Measurements from ENCODE around the gene GBF1. TPM values are rescaled to one million over a fixed set of nuclear protein-coding genes. Genes with fewer than 3 reads are reported as not detected.

The GBF1 gene
- total and polyA plus RNA-seq, 2 of the 13 experiments (the other 11 are each of a cell fraction or from before 2014, with no cell fraction given), result 17.1 to 21.9 TPM

- H3K79me2 ChIP-seq (ENCODE audit: insufficient read depth, low read length), result peaks cover 27% of the 10 kb centered on the region
- TF ChIP-seq TARDBP (CRISPR knock-in tag; IDR thresholded peaks at IDR 0.05) (no peak), NFYB (CRISPR knock-in tag; IDR thresholded peaks at IDR 0.05) (no peak), STAT6 (CRISPR knock-in tag; IDR thresholded peaks at IDR 0.05; ENCODE audit: borderline replicate concordance) (no peak), DRAP1 (CRISPR knock-in tag; IDR thresholded peaks at IDR 0.05) (no peak), SOX13 (IDR thresholded peaks at IDR 0.05) (no peak), SOX13 (CRISPR knock-in tag; conservative IDR thresholded peaks at IDR 0.05 in 1 of 2, IDR thresholded peaks at IDR 0.05 in 1 of 2) (no peak), MED8 (CRISPR knock-in tag; IDR thresholded peaks at IDR 0.05; ENCODE audit: insufficient replicate concordance) (no peak), POLR2AphosphoS5 (IDR thresholded peaks at IDR 0.05; ENCODE audit: low read depth, low read length) (no peak), E2F2 (CRISPR knock-in tag; IDR thresholded peaks at IDR 0.05; ENCODE audit: borderline replicate concordance) (no peak), ZNF143 (CRISPR knock-in tag; IDR thresholded peaks at IDR 0.05) (no peak), ETS1 (CRISPR knock-in tag; IDR thresholded peaks at IDR 0.05) (no peak), MTERF4 (CRISPR knock-in tag; IDR thresholded peaks at IDR 0.05) (no peak), ZBTB10 (CRISPR knock-in tag; IDR thresholded peaks at IDR 0.05; ENCODE audit: borderline replicate concordance) (no peak)
Measured at GRCh38 chr10:102284531-102284930, 39.2 kb downstream of the GBF1 start.

More at GRCh38 chr10:102284531-102284930, 39.2 kb downstream of the GBF1 start:
- 0 out of 2 replicates have a peak, but pooled peaks cover 2% of the 10 kb centered on the region for H4K20me1 ChIP-seq (ENCODE audit: insufficient read depth, low read length)
- FAIRE-seq (no peak), ATAC-seq (no peak), DNase-seq (ENCODE audit: low spot score) (no peak)
- CTCF ChIA-PET (ENCODE audit: low intra/inter-chr PET ratio, low total read pairs), result no interaction called here
- H3K27me3 ChIP-seq (ENCODE audit: control insufficient read depth in 1 of 2, insufficient read depth in 2 of 2, low read length in 2 of 2), result no peaks in the 10 kb centered on the region
- no peak overlapping the region for H3K27ac ChIP-seq (ENCODE audit: extremely low read length, insufficient read depth, low read length)
- H3K4me3 ChIP-seq (replicated peaks in 1 of 3; ENCODE audit: insufficient read depth in 1 of 3, low read depth in 2 of 3, low read length in 3 of 3), result no peak overlapping the region
- 97% methylated on average over 2 of the region's 2 CpGs for WGBS (ENCODE audit: low lambda C conversion rate)
- no peak overlapping the region for H3K4me2 ChIP-seq (ENCODE audit: low read depth, low read length)
- no peaks in the 10 kb centered on the region for H3K9me3 ChIP-seq (ENCODE audit: low read length)
- peaks cover 9% of the 10 kb centered on the region for H3K4me1 ChIP-seq (ENCODE audit: insufficient read depth, low read length)
- H3K36me3 ChIP-seq (replicated peaks in 1 of 2; ENCODE audit: control insufficient read depth in 1 of 2, insufficient read depth in 2 of 2, low read length in 2 of 2), result peaks cover 1 to 19% of the 10 kb centered on the region in 2 experiments; a peak in 2 of 5 replicates
- H2AFZ ChIP-seq (ENCODE audit: low read length), result no peak overlapping the region
- intact Hi-C loops (cut with micrococcal nuclease; ENCODE audit: unreplicated experiment) (loop anchor here (10.0 kb wide), 1 partner anchor 50 kb away; no protein-coding TSS in a partner anchor), in situ Hi-C loops (cut with HindIII; ENCODE audit: extremely low pct_ligation_motif_present, low pct_unique_long_range_greater_than_20kb) (no loop called here)
- H3K9ac ChIP-seq (ENCODE audit: insufficient read depth, low read depth, low read length), result no peak overlapping the region
- BruUV-seq (replicated peaks), result no TSS peak
- POLR2A ChIA-PET, result no interaction called here
